AG08395 (cell line): ENCODE measurements around the gene SOHLH1.

Experiments used
- DNase-seq: peaks from one replicate; pipeline ENCODE4 v3.0.0; 2012; ENCODE audit warnings: mixed read lengths, low spot score

Gene SOHLH1

GRCh38 chr9:135729480-135729879 lies 30.2 kb upstream of the SOHLH1 start:
- DNase-seq, result no peak

DNA sequence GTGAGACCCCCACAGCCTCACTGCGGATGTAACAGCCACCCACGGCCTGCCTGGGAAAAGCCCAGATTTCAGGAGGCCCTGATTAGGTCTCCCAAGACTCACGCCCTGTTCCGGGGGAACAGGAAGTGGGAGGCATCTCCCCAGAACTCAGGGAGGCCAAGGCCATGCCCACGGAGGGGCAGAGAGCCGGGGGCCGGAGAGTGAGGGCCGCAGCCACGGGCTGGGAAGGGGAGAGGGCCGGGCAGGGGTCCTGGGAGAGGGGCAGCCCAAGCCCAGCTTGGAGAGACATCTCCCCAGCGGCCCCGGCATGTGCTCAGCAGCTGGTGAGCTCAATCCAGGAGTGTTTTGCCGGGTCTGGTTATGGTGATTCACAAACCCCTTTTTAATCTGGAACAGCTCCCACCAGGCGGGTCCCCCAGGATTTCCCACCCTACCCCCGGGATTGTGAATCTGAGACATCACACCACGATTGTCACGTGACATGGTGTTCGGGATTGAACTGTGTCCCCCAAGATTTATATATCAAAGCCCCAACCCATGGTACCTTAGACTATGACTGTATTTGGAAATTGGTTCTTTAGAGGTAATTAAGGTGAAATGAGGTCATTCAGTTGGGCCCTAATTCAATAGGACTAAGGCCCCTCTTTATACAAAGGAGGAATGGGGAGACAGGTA lies 29.3 kb upstream of the SOHLH1 start:
- no peak for DNase-seq

GRCh38 chr9:135727257-135727875 lies 28.1 kb upstream of the SOHLH1 start:
- DNase-seq, result no peak

GRCh38 chr9:135726138-135726853 lies 27.0 kb upstream of the SOHLH1 start:
- no peak for DNase-seq

- DNase-seq, result no peak
Measured at GRCh38 chr9:135724186-135724787, 25.0 kb upstream of the SOHLH1 start.

DNA sequence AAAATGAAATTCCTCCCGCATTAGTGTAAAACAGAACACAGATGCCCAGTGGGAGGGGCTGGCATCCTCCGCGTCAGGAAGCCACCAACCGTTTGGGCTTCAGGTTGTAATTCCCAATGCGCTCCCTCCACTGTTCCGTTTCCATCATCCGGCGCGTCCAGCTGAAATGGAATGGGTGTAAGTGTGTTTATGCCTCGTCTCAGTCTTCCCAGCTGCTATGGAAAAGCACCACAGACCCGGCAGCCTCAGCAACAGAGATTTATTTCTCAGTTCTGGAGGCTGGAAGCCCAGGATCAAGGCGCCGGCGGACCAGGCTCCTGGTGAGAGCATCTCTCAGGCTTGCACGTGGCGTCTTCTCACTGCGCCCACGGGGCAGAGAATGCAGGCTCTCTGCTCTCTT lies 23.1 kb upstream of the SOHLH1 start:
- no peak for DNase-seq

- no peak for DNase-seq
Measured at GRCh38 chr9:135719472-135719871, 20.2 kb upstream of the SOHLH1 start.

- no peak for DNase-seq
Measured at GRCh38 chr9:135718616-135719015, 19.3 kb upstream of the SOHLH1 start.

GRCh38 chr9:135717410-135717809 lies 18.1 kb upstream of the SOHLH1 start:
- DNase-seq, result no peak

DNA sequence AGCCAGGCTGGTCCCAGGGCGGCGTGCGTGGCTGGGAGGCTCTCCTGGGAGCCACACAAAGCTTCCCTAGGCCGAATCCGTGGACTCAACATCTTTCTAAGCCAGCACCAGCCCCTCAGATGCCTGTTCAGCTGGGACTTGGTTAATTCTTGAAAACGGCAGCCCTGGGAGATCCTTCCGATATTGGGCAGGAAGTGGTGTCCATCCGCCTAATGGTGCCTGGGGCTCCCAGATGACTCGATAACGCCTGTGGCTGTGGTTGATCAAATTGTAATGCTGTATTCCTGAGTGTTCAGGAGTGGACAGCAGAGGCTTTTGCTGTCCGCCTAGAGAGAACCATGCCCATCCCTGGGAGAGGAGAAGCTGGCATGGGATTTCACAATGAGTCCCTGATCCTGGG lies 16.8 kb upstream of the SOHLH1 start:
- DNase-seq, result no peak

GRCh38 chr9:135715056-135715595 lies 15.8 kb upstream of the SOHLH1 start:
- DNase-seq, result no peak

GRCh38 chr9:135714242-135715055 lies 15.2 kb upstream of the SOHLH1 start:
- DNase-seq, result no peak

DNA sequence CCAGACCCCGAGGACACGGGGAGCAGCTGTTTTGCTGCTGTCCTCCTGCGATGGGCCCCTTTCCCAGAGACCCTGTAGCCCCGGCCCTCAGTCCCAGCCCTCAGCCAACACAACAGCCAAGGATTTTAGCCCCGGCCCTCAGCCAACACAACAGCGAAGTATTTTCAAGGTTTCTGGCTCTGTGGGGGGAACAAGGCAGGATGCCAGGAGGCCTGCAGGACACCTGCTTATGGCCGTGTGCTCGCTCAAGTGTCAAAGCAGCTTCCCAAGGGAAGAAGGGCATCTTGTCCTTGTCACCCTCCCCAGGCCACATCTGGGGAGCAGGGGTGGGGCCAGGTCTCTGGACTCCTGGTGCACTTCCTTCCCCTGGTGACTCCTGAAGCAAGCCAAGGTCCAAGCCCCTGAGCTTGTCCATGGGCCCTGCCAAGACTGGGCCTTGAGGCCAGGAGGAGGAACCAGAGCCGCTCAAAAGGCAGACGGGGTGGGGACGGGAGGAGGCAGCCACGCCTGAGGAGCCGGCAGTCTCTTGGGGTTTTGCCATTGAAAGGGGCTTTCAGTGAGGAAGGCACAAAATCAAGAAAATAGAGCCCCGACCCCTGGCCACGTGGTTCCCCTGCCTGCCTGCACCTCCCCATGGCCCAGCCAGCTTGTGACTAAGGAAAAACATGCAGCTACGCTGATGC lies 13.5 kb upstream of the SOHLH1 start:
- no peak for DNase-seq

DNA sequence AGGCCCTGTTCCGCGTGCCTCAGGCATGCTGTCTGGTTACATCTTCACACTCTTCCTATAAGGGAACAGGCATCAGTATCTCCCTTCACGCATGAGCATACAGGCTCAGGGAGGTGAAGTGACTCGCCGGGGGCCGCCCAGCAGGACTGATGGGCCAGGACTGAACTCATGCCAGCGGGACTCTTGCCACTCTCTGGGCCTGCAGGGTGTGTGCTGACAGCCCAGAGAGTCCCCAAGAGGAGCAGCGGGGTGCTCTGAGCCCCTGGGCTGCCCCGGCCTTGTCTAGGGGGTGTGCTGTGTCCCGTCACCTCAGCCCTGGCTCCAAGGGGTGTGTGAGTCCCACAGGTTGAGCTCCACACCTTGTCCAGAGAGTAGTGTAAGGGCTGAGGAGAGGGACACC lies 12.6 kb upstream of the SOHLH1 start:
- no peak for DNase-seq

DNA sequence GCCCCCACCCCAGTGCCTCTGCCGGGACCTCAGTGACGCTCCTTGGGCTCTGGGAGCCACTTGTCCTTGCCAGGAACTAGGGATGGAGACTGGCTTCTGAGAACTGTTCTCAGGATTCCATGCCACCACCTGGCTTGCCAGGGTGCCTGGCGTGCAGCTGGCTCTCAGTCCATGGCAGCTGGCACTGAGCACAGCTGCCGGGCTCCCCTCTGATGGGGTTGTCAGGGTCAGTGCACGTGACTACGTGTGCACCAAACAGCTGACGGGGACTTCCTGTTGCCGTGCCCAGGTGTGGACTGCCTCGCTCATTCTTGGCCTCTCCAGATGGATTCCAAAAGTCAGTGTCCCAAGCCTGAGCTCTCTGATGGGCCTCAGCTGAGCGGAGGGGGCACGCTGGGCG lies 12.1 kb upstream of the SOHLH1 start:
- DNase-seq, result no peak

- DNase-seq, result no peak
Measured at GRCh38 chr9:135708164-135708563, 8.9 kb upstream of the SOHLH1 start.

- DNase-seq, result no peak
Measured at GRCh38 chr9:135707252-135708138, 8.2 kb upstream of the SOHLH1 start.

DNA sequence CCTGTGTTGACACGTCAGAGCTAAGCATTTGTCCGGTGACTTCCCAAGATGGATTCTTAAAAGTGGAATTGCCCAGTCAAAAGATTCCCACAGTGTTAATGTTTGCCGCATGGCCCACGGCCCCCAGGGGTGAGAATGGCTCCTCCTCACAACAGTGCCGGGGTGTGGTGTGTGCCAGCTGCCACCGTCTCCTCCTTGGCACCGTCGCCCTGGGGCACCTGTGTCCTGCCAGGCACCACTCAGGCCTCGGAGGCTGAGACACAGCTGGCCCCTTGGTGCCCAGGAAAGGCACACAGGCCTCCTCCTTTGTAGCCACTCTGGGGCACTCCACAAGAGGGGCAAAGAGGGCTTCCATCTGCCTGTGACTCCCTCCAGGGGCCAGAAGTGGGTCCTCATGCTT lies 7.0 kb upstream of the SOHLH1 start:
- no peak for DNase-seq

DNA sequence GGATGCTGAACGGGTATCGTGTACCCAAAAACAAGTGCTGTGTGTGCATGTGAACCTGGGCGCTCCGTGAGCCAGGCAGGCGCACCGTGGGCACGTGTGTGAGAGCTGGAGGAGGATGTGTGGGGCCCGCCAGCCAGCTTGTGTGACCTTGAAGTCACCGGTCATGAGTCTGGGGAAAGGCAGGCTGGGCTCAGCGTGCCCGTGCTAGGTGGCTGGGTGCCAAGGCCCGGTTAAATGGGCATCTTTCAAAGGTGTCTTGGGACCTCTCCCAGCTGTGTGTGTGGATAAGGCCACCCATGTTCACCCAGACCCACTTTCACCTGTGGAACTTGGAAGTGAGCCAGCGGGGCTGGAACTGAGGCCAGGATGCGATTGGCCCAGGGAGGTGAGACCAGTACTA lies 6.1 kb upstream of the SOHLH1 start:
- DNase-seq, result no peak

GRCh38 chr9:135704483-135704882 lies 5.2 kb upstream of the SOHLH1 start:
- DNase-seq, result no peak
